Erythroblast (primary cell): Measurements from ENCODE around the gene IPO11.

ENCODE experiments used
- GATA1 ChIP-seq: IDR thresholded peaks from 2 replicates; pipeline ENCODE4 v1.6.1; 2011; ENCODE audit warnings: low read depth, mild to moderate bottlenecking, control low read depth, low read length, moderate library complexity
- POLR2A ChIP-seq: IDR thresholded peaks from 2 replicates; pipeline ENCODE4 v1.6.1; 2011; ENCODE audit warnings: mild to moderate bottlenecking, low read length

DNA sequence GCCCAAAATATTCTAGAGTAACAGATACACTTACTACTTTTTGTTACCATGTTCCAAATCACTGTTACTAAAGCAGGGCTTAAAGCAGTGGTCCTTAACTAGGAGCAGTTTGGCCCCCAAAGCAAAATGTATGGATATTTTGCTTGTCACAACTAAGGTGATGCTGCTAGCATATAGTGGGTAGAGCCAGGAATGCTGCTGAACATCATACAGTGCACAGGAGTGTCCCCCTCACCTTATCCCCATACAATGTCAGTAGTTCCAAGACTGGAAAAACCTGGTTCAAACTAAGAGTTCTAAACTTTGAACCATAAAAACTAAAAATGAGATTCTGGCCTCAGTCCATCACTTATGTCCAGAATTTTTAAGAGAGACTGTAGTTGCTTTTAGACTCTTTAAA, 36.9 kb upstream of the IPO11 start:
- no peak for TF ChIP-seq POLR2A
- TF ChIP-seq GATA1 = no peak
